ENCODE data around the gene KCNMA1. TPM values are rescaled to one million over a fixed set of nuclear protein-coding genes. Genes with fewer than 3 reads are reported as not detected.

The KCNMA1 gene
- total RNA-seq, 1 donor from 2014 or later, result 20.6 TPM

- DNase-seq (ENCODE audit: low spot score), result no peak
Observed at GRCh38 chr10:77229704-77230103, 407.9 kb downstream of the KCNMA1 start.

- no peak for DNase-seq (ENCODE audit: low spot score)
Observed at GRCh38 chr10:77228559-77228958, 409.0 kb downstream of the KCNMA1 start.

- DNase-seq (ENCODE audit: low spot score), result no peak
Observed at GRCh38 chr10:77226853-77227565, 410.6 kb downstream of the KCNMA1 start.

GRCh38 chr10:77226452-77226851 is 411.2 kb downstream of the KCNMA1 start:
- DNase-seq (ENCODE audit: low spot score), result no peak

DNA sequence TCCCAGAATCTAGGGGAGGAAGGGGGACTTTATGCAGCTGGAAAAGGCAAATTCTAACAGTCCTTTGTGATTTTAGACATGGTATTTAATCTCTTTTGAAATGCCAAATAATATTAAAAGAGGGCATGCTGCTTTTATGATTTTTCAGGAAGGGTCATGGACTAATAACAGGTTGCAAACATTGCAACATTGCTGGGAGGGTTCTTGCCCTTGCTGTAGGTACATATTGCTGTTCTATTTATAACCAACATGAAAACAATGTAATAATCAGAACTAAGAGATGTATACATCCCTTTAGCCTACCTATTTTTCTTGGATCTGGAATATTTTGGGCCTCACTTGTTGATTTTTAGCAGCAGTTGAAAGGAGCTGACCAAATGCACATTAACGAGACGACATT is 411.6 kb downstream of the KCNMA1 start:
- DNase-seq (ENCODE audit: low spot score), result no peak

- no peak for DNase-seq (ENCODE audit: low spot score)
Observed at GRCh38 chr10:77223526-77224460, 413.8 kb downstream of the KCNMA1 start.

GRCh38 chr10:77220150-77220549 is 417.5 kb downstream of the KCNMA1 start:
- DNase-seq (ENCODE audit: low spot score), result no peak

GRCh38 chr10:77219046-77219445 is 418.6 kb downstream of the KCNMA1 start:
- no peak for DNase-seq (ENCODE audit: low spot score)

- DNase-seq (ENCODE audit: low spot score), result no peak
Observed at GRCh38 chr10:77214799-77215198, 422.8 kb downstream of the KCNMA1 start.

DNA sequence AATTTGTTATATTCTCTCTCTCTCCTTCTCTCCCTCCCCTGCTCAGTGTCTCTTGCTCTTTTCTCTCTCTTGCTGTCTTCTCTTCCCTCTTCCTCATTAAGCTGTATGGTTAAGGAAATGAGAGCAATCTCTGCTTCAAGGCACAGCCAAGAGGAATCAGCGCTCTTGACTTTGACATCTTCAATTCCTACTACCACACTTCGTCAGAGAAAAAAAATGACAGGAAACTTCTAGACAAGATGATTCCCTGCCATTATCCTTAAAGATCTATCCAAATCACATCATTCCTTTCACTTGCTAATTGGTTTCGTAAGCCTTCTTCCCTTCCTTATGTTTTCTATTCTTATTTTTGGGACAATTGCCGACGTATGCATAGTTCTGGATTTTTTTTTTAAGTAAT is 425.0 kb downstream of the KCNMA1 start:
- no peak for DNase-seq (ENCODE audit: low spot score)

GRCh38 chr10:77210645-77211044 is 427.0 kb downstream of the KCNMA1 start:
- DNase-seq (ENCODE audit: low spot score), result no peak

DNA sequence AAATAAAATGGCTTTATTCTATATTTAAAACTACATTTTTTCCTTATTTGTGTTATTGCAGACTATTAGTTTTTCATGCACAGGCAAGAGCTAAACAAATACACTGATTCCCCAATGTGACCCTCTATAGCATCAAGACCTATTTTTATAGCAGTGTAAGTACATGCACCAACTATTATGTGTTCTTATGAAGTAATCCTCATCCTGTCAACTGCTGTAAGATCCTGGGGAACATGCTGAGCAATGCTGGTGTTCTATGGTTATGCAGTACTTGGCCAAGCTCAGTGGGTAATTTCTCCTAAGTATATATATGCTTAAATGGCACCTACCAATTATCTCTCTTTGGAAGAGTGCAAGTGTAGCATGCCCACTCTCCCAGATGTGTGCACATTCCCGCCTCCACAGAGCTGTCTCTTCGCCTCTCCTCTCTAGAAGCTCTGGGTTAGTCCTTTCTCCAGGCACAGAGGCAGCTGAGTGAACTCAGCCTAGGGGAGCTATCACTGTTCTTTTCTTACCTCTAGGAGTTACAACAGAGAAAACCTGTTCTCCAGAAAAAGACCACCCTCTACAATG is 428.8 kb downstream of the KCNMA1 start:
- DNase-seq (ENCODE audit: low spot score), result no peak

- DNase-seq (ENCODE audit: low spot score), result no peak
Observed at GRCh38 chr10:77207828-77208185, 429.8 kb downstream of the KCNMA1 start.

- no peak for DNase-seq (ENCODE audit: low spot score)
Observed at GRCh38 chr10:77207182-77207827, 430.3 kb downstream of the KCNMA1 start.

DNA sequence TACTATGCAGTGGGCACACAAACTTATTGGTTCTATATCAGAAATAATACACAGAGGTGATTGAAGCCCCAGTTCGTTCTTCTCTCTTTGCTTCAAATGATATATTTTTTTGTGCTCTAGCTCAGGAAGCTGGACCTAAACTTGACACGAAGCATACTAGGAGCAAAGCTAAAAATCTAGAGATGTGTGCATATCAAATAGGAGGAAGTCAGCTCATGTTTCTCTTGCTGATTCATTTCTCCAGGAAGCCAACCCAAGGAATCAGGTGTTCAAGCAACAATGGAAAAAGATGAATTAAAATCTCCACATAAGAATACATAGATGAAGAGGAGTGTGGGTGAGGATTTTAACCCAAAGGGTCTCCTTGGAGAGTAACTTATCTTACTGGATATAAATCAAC is 432.5 kb downstream of the KCNMA1 start:
- DNase-seq (ENCODE audit: low spot score), result no peak

- no peak for DNase-seq (ENCODE audit: low spot score)
Observed at GRCh38 chr10:77204171-77204570, 433.4 kb downstream of the KCNMA1 start.

- no peak for DNase-seq (ENCODE audit: low spot score)
Observed at GRCh38 chr10:77202857-77203256, 434.8 kb downstream of the KCNMA1 start.

GRCh38 chr10:77201135-77202106 is 436.2 kb downstream of the KCNMA1 start:
- no peak for DNase-seq (ENCODE audit: low spot score)

- DNase-seq (ENCODE audit: low spot score), result no peak
Observed at GRCh38 chr10:77197544-77197943, 440.1 kb downstream of the KCNMA1 start.

- DNase-seq (ENCODE audit: low spot score), result no peak
Observed at GRCh38 chr10:77196614-77197013, 441.0 kb downstream of the KCNMA1 start.

Data from mesenteric fat pad (tissue), 1 donor.